RWPE1 (cell line): ENCODE data around the gene DDX4.

ENCODE experiments used
- CTCF ChIA-PET: fragments of 350-600 bp; sonication (Branson Sonifier 250); formaldehyde crosslinking; extraction: SDS; loops from one replicate; lab custom pipeline; 2021; lab: Yijun Ruan, JAX
- POLR2A ChIA-PET: fragments of 400-600 bp; formaldehyde crosslinking; extraction: SDS; loops from one replicate; lab custom pipeline; 2020; ENCODE audit warnings: antibody characterized with exemption; ENCODE audit not compliant: low non-redundant PET; lab: Yijun Ruan, JAX
- DNase-seq: peaks from one replicate; pipeline ENCODE4 v3.0.0; 2012; ENCODE audit warnings: low spot score
- H3K27ac ChIP-seq: fragments of 450-650 bp; 2 replicates; pipeline ENCODE4 v1.5.1; 2017
- CTCF ChIP-seq: fragments of 450-650 bp; conservative IDR thresholded peaks from 2 replicates; pipeline ENCODE4 v1.5.1; 2017; ENCODE audit warnings: low read depth, mild to moderate bottlenecking

The DDX4 gene

DNA sequence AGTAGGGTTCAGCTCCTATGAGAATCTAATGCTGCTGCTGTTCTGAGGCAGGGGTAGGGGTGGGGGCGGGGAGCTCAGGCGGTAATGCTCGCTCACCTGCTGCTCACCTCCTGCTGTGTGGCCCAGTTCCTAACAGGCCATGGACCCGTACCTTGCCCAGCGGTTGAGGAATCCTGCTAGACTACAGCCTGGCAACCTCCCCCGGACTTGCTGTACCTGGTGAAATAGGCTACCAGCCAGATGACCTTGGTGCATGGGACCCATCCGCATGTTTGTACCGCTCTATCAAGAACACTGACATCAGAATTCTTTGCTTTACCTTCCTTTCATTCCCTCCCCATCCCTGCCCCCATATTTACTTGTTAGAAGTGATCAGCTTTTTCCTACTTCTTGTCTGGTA, 128.6 kb downstream of the DDX4 start:
- no peak for TF ChIP-seq CTCF
- DNase-seq = no peak
- no peak overlapping the region for H3K27ac ChIP-seq
- POLR2A ChIA-PET = no interaction called here
- CTCF ChIA-PET = interaction anchor here (0.6 to 0.8 kb wide), 2 partner anchors 27 to 33 kb away, joined by 3 to 4 read pairs; no protein-coding TSS in a partner anchor
